ENCODE measurements around the gene CFAP141. TPM values are rescaled to one million over a fixed set of nuclear protein-coding genes. Genes with fewer than 3 reads are reported as not detected.

Gene CFAP141
- total and polyA plus RNA-seq, 2 of the 4 experiments (the other 2 are of a cell fraction): not detected

DNA sequence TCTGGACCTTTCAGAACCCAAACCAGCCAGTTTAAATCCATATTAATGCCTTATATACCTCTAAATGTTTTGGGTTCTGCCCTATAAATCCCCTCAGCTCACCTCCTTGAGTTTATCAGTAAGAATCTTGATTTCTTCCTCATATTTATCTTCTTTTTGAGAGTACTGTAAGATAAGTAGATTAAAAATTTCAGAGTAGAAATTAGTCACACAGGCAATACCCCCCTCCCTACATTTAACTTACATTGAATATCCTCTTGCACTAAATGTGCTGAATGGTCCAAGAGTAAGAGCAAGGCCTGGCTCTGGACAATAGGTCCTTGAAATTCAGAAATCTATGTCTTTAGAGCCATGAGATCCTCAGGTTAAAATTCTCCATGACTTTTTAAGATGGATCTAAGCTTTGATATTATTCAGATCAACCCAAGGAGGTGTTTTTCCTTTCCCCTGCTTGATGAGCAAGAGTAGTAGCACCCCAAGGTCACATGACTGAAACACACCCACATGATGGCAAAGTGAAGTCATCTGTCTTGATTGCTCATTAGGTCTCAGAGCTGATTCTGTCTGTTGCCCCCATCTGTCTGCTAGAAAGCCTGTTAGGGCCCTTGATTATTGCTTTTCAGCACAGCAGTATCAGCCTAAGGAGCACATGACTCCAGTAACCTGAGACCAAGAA, 35.4 kb downstream of the CFAP141 start:
- Histone ChIP-seq H3K36me3 (ENCODE audit: control insufficient read depth, insufficient read depth, low read length) (peaks cover 72% of the 10 kb centered on the region), H3K4me3 (ENCODE audit: insufficient read depth, low read depth, low read length) (no peak overlapping the region), H2AK9ac (replicated peaks; ENCODE audit: low read depth, low read length, poor library complexity) (no peak overlapping the region), H3K27ac (ENCODE audit: insufficient read depth, low read length) (no peak overlapping the region), H3K56ac (ENCODE audit: extremely low read depth, insufficient read depth, low read length) (no peak overlapping the region), H3K79me1 (ENCODE audit: low read depth in 1 of 2, low read length in 2 of 2) (peaks cover 49 to 63% of the 10 kb centered on the region in 2 experiments), H2AK5ac (ENCODE audit: low read depth, low read length) (no peak overlapping the region), H4K20me1 (ENCODE audit: insufficient read depth, low read length) (peaks cover 54% of the 10 kb centered on the region), H2AFZ (replicated peaks; ENCODE audit: low read length, poor library complexity) (no peak overlapping the region), H3K9me1 (ENCODE audit: insufficient read depth, low read length) (peaks cover 2% of the 10 kb centered on the region; the same call in 1 of the 2 replicates), H4K8ac (ENCODE audit: low read depth in 2 of 2, low read length in 2 of 2) (no peak overlapping the region), H2BK20ac (ENCODE audit: low read depth, low read length) (no peak overlapping the region), H4K91ac (ENCODE audit: insufficient read depth, low read depth, low read length) (no peak overlapping the region), H3K27me3 (ENCODE audit: control insufficient read depth, insufficient read depth, low read length) (no peaks in the 10 kb centered on the region), H2BK5ac (ENCODE audit: low read depth, low read length, poor library complexity, severe bottlenecking) (no peak overlapping the region), H3K14ac (replicated peaks; ENCODE audit: low read depth, low read length) (no peak overlapping the region), H3K4me2 (ENCODE audit: low read depth, low read length) (no peak overlapping the region), H3K4me1 (ENCODE audit: control insufficient read depth, insufficient read depth, low read length) (peaks cover 2% of the 10 kb centered on the region; the same call in 1 of the 2 replicates), H3K18ac (ENCODE audit: low read depth, low read length) (no peak overlapping the region), H2BK120ac (ENCODE audit: low read depth, low read length) (no peak overlapping the region), H2BK15ac (ENCODE audit: low read depth, low read length) (no peak overlapping the region), H3K9me3 (ENCODE audit: control insufficient read depth, insufficient read depth, low read length) (no peaks in the 10 kb centered on the region), H3K9ac (ENCODE audit: low read depth, low read length) (no peak overlapping the region), H4K5ac (ENCODE audit: low read depth, low read length) (no peak overlapping the region), H3K4ac (ENCODE audit: low read depth, low read length) (no peak overlapping the region), H3K23ac (ENCODE audit: low read depth, low read length) (no peak overlapping the region)
- dilution Hi-C loops (cut with HindIII; ENCODE audit: low sequenced_read_pairs, unreplicated experiment): no loop called here
- no TSS peak for BruUV-seq (replicated peaks)
- no peak; the same call in 1 of the 2 replicates for ATAC-seq (ENCODE audit: low read depth)
- in situ Hi-C loops (cut with MboI; ENCODE audit: low sequenced_read_pairs): no loop called here
- DNase-seq: no peak
- ChIA-PET POLR2A (ENCODE audit: unreplicated experiment) (no interaction called here), CTCF (no interaction called here)
- intact Hi-C loops (cut with micrococcal nuclease): no loop called here
- TF ChIP-seq RAD21 (IDR thresholded peaks at IDR 0.05; ENCODE audit: low read length) (no peak), RCOR1 (IDR thresholded peaks at IDR 0.05; ENCODE audit: insufficient replicate concordance, low read length) (no peak), CHD1 (IDR thresholded peaks at IDR 0.05; ENCODE audit: low read depth, low read length) (no peak), SMC3 (IDR thresholded peaks at IDR 0.05; ENCODE audit: low read depth, low read length) (no peak), MAZ (IDR thresholded peaks at IDR 0.05; ENCODE audit: borderline replicate concordance, low read depth, low read length) (no peak), POLR2A (IDR thresholded peaks at IDR 0.05; ENCODE audit: low read depth, low read length) (no peak), MAFK (IDR thresholded peaks at IDR 0.05; ENCODE audit: low read depth, low read length) (no peak)
- TF ChIP-seq, protein P1, sequence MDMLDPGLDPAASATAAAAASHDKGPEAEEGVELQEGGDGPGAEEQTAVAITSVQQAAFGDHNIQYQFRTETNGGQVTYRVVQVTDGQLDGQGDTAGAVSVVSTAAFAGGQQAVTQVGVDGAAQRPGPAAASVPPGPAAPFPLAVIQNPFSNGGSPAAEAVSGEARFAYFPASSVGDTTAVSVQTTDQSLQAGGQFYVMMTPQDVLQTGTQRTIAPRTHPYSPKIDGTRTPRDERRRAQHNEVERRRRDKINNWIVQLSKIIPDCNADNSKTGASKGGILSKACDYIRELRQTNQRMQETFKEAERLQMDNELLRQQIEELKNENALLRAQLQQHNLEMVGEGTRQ (IDR thresholded peaks at IDR 0.05; ENCODE audit: low read depth, low read length): peak; percentile 74
